ENCODE results near the gene SAP130.

DNA sequence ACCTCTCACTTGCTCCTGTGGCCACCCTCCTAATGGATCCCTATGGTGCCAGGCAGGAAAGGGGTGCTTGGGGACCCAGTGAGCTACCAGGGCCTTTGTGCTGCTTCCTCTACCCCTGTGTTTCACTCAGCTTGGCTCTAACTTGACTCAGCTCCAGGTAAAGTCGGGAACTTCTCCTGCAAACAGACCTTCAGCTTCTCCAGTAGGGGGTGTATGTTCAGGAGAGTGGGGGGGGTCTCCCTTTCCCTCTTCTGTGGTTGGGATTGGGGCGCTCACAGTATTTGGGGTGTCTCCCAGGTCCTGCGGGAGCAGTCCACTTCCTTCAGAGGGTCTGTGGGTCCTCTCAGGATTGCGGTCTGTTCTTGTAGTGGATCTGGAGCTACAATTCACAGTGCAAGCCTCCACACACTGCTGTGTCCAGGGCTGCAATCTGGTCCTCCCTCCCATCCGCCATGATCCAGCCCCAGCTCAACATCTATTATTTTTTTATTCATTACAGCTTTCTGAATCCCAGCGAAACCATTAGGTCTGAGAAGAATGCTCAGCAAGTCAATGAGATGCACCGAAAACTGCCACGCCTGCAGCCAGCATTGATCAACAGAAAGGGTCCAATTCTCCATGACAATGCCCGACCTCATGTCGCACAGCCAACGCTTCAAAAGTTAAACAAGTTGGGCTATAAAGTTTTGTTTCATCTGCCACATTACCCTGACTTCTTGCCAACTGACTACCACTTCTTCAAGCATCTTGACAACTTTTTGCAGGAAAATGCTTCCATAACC is 26.4 kb upstream of the SAP130 start:
- no peak for TF ChIP-seq EZH2phosphoT487 (IDR thresholded peaks at IDR 0.05; ENCODE audit: insufficient read depth, low read depth)
- no peak for TF ChIP-seq EZH2 (IDR thresholded peaks at IDR 0.05; ENCODE audit: insufficient read depth, poor library complexity, severe bottlenecking)

Data from GM23248 (cell line).